ENCODE data around the gene PAX9.

DNA sequence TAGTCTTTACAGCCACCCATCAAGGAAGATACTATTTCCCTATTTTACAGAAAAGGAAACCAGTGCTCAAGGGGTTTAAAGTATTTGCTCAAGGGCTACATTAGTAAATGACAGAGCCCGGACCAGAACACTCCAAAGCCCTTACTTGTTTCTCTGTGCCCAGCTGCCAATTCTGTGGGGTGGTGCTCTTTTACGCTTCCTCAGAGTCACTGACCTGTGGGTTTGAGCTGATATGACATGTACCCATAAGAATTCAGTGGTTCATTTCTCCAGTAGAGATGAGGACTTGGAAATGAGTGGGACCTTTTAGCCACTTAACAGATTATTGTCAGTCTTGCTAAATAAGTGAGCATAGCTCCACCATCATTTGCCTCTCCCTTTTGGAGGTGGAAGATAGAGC lies 41.8 kb upstream of the PAX9 start:
- TF ChIP-seq, protein P1, sequence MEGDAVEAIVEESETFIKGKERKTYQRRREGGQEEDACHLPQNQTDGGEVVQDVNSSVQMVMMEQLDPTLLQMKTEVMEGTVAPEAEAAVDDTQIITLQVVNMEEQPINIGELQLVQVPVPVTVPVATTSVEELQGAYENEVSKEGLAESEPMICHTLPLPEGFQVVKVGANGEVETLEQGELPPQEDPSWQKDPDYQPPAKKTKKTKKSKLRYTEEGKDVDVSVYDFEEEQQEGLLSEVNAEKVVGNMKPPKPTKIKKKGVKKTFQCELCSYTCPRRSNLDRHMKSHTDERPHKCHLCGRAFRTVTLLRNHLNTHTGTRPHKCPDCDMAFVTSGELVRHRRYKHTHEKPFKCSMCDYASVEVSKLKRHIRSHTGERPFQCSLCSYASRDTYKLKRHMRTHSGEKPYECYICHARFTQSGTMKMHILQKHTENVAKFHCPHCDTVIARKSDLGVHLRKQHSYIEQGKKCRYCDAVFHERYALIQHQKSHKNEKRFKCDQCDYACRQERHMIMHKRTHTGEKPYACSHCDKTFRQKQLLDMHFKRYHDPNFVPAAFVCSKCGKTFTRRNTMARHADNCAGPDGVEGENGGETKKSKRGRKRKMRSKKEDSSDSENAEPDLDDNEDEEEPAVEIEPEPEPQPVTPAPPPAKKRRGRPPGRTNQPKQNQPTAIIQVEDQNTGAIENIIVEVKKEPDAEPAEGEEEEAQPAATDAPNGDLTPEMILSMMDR (IDR thresholded peaks at IDR 0.05): no peak
- TF ChIP-seq POLR2A (IDR thresholded peaks at IDR 0.05): no peak
- TF ChIP-seq POLR2AphosphoS5 (IDR thresholded peaks at IDR 0.05): no peak
